HS-27A (cell line): ENCODE data around the gene LRG1.
"Not testable (repeated sequence)": the region's sequence is repeated elsewhere in the genome, so short reads cannot be mapped to it uniquely, and the experiment has no call there.

Experiments used
- DNase-seq: peaks from one replicate; pipeline ENCODE4 v3.0.0-alpha.2; 2012; ENCODE audit warnings: low read depth, missing footprints

Gene LRG1

GRCh38 chr19:4575267-4576015 lies 35.6 kb upstream of the LRG1 start:
- DNase-seq, result peak; percentile 91

GRCh38 chr19:4573682-4574081 lies 33.8 kb upstream of the LRG1 start:
- DNase-seq, result no peak

GRCh38 chr19:4571305-4571917 lies 31.6 kb upstream of the LRG1 start:
- no peak for DNase-seq

- DNase-seq, result no peak
These were observed 31.1 kb upstream of the LRG1 start for GRCh38 chr19:4570916-4571304.

GRCh38 chr19:4570402-4570801 lies 30.6 kb upstream of the LRG1 start:
- DNase-seq, result no peak

GRCh38 chr19:4568886-4569285 lies 29.1 kb upstream of the LRG1 start:
- DNase-seq, result no peak

GRCh38 chr19:4567584-4568071 lies 27.8 kb upstream of the LRG1 start:
- no peak for DNase-seq

- no peak for DNase-seq
These were observed 26.7 kb upstream of the LRG1 start for GRCh38 chr19:4566402-4567051.

- DNase-seq, result not testable (repeated sequence)
These were observed 23.7 kb upstream of the LRG1 start for GRCh38 chr19:4563562-4563961.

GRCh38 chr19:4562085-4562484 lies 22.2 kb upstream of the LRG1 start:
- DNase-seq, result not testable (repeated sequence)

GRCh38 chr19:4559569-4559968 lies 19.7 kb upstream of the LRG1 start, which contains the start of gene SEMA6B:
TSS of gene SEMA6B (minus strand) at chr19:4559684. CDS start at chr19:4558457, 1,227 bp downstream.
- no peak for DNase-seq

GRCh38 chr19:4557971-4558941 lies 18.4 kb upstream of the LRG1 start:
- no peak for DNase-seq

- DNase-seq, result no peak
These were observed 17.5 kb upstream of the LRG1 start for GRCh38 chr19:4557144-4557970.

GRCh38 chr19:4556597-4557127 lies 16.8 kb upstream of the LRG1 start:
- no peak for DNase-seq

- DNase-seq, result no peak
These were observed 16.1 kb upstream of the LRG1 start for GRCh38 chr19:4555657-4556561.

- no peak for DNase-seq
These were observed 14.9 kb upstream of the LRG1 start for GRCh38 chr19:4554717-4555116.

- no peak for DNase-seq
These were observed 13.9 kb upstream of the LRG1 start for GRCh38 chr19:4553775-4554174.

- DNase-seq, result no peak
These were observed 13.4 kb upstream of the LRG1 start for GRCh38 chr19:4553092-4553695.

GRCh38 chr19:4552525-4552819 lies 12.6 kb upstream of the LRG1 start:
- no peak for DNase-seq
